Measurements from ENCODE around the gene RRM2. TPM values are rescaled to one million over a fixed set of nuclear protein-coding genes. Genes with fewer than 3 reads are reported as not detected.

The RRM2 gene
- polyA plus RNA-seq, 1 donor (not counting 4 experiments of a cell fraction or from before 2014, with no cell fraction given), result 25.7 TPM

DNA sequence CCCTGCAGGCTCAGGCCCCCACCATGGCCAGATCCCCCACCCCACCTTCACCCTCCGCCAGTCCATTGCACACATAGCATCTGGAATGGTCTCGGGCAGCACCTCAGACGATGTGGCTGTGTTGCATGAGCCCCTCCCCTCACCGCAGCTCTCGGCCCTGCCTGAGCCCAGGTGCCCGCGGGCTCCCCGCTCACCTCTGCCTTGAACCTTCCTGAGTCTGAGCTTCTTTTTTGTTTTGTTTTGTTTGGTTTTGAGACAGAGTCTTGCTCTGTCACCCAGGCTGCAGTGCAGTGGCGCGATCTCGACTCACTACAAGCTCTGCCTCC lies 20.1 kb downstream of the RRM2 start:
- Histone ChIP-seq H3K36me3 (ENCODE audit: control insufficient read depth in 2 of 2, extremely low read depth in 1 of 2, insufficient read depth in 2 of 2, low read length in 2 of 2) (no peaks in the 10 kb centered on the region), H2AFZ (ENCODE audit: control insufficient read depth, low read length) (no peak overlapping the region), H3K9ac (ENCODE audit: control insufficient read depth, extremely low read depth, insufficient read depth, low read length) (no peak overlapping the region), H3K9me1 (ENCODE audit: control insufficient read depth, extremely low read depth, insufficient read depth, low read length) (no peaks in the 10 kb centered on the region), H3K9me3 (ENCODE audit: control insufficient read depth, low read depth, low read length) (no peaks in the 10 kb centered on the region), H3K79me2 (ENCODE audit: control insufficient read depth, insufficient read depth, low read length) (no peaks in the 10 kb centered on the region), H3K4me3 (ENCODE audit: control insufficient read depth in 2 of 3, extremely low read depth in 1 of 3, insufficient read depth in 2 of 3, low read depth in 1 of 3, low read length in 3 of 3) (no peak overlapping the region), H3K4me2 (ENCODE audit: control insufficient read depth, extremely low read depth, insufficient read depth, low read depth, low read length) (no peak overlapping the region), H3K27me3 (ENCODE audit: control insufficient read depth, extremely low read depth, insufficient read depth, low read length) (no peaks in the 10 kb centered on the region), H3K4me1 (ENCODE audit: control insufficient read depth, extremely low read depth, insufficient read depth, low read length) (peaks cover 10% of the 10 kb centered on the region), H4K20me1 (ENCODE audit: control insufficient read depth, extremely low read depth, insufficient read depth, low read length) (no peaks in the 10 kb centered on the region), H3K27ac (ENCODE audit: control insufficient read depth, insufficient read depth, low read length) (no peak overlapping the region)
- DNase-seq (ENCODE audit: low read depth, low spot score) (no peak), FAIRE-seq (no peak)
- dilution Hi-C loops (cut with MboI; ENCODE audit: extremely low pct_ligation_motif_present, low sequenced_read_pairs), result no loop called here
- TF ChIP-seq EZH2 (IDR thresholded peaks at IDR 0.05; ENCODE audit: low read length) (no peak), CTCF (optimal IDR thresholded peaks at IDR 0.05 in 1 of 3, IDR thresholded peaks at IDR 0.05 in 1 of 3, conservative IDR thresholded peaks at IDR 0.05 in 1 of 3; ENCODE audit: extremely low read depth in 1 of 3, insufficient read depth in 2 of 3, low read length in 3 of 3) (peak in 1 of 3 experiments; percentile 5)

DNA sequence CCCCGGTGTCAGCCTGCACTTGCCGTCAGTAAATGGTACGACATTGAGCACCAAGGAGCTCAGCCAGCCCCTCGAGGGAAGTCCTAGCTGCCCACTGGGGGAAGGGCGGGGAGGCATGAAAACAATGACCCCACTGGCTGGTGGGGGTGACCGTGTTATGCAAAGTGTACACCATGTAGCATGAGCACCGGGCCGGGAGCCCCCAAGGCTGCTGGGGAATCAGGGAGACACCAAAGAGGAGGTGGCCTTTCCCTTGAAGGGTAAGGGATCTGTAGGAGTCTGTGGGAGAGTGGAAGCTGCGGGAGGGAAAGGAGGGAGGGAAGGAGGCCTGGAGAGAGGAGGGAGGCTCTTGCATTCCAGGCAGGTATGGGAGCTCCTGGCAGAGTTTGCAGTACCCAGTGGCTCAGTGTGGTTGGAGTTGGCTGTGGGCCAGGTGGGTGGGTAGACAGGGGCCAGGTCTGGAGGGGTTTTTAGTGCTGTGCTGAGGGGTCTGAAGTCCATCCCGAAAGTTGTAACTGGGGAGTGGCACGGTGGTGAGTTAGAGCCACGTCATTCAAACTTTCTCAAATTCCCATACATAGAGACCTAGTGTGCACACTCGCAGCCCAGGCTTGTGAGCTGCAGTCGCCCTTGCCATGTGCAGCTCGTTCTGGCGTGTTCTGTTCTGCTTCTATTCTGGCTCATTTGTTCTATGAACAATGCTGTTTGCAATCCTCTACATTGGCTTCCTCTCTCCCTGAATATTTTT lies 22.4 kb downstream of the RRM2 start:
- H4K20me1 ChIP-seq (ENCODE audit: control insufficient read depth, extremely low read depth, insufficient read depth, low read length), result no peaks in the 10 kb centered on the region
- H3K27me3 ChIP-seq (ENCODE audit: control insufficient read depth, extremely low read depth, insufficient read depth, low read length), result no peaks in the 10 kb centered on the region
- H3K4me3 ChIP-seq (ENCODE audit: control insufficient read depth in 2 of 3, extremely low read depth in 1 of 3, insufficient read depth in 2 of 3, low read depth in 1 of 3, low read length in 3 of 3), result no peak overlapping the region
- dilution Hi-C loops (cut with MboI; ENCODE audit: extremely low pct_ligation_motif_present, low sequenced_read_pairs), result no loop called here
- no peaks in the 10 kb centered on the region for H3K79me2 ChIP-seq (ENCODE audit: control insufficient read depth, insufficient read depth, low read length)
- H3K4me1 ChIP-seq (ENCODE audit: control insufficient read depth, extremely low read depth, insufficient read depth, low read length), result peaks cover 8% of the 10 kb centered on the region
- no peak overlapping the region for H3K4me2 ChIP-seq (ENCODE audit: control insufficient read depth, extremely low read depth, insufficient read depth, low read depth, low read length)
- no peaks in the 10 kb centered on the region for H3K36me3 ChIP-seq (ENCODE audit: control insufficient read depth in 2 of 2, extremely low read depth in 1 of 2, insufficient read depth in 2 of 2, low read length in 2 of 2)
- no peak for FAIRE-seq
- H3K9me3 ChIP-seq (ENCODE audit: control insufficient read depth, low read depth, low read length), result no peaks in the 10 kb centered on the region
- H3K9ac ChIP-seq (ENCODE audit: control insufficient read depth, extremely low read depth, insufficient read depth, low read length), result no peak overlapping the region
- H3K9me1 ChIP-seq (ENCODE audit: control insufficient read depth, extremely low read depth, insufficient read depth, low read length), result no peaks in the 10 kb centered on the region
- no peak for TF ChIP-seq CTCF (optimal IDR thresholded peaks at IDR 0.05 in 1 of 3, IDR thresholded peaks at IDR 0.05 in 1 of 3, conservative IDR thresholded peaks at IDR 0.05 in 1 of 3; ENCODE audit: extremely low read depth in 1 of 3, insufficient read depth in 2 of 3, low read length in 3 of 3)
- TF ChIP-seq EZH2 (IDR thresholded peaks at IDR 0.05; ENCODE audit: low read length), result no peak
- no peak for DNase-seq (ENCODE audit: low read depth, low spot score)
- H3K27ac ChIP-seq (ENCODE audit: control insufficient read depth, insufficient read depth, low read length), result no peak overlapping the region
- no peak overlapping the region for H2AFZ ChIP-seq (ENCODE audit: control insufficient read depth, low read length)
